GM12878 (cell line): ENCODE data around the gene ACACA. TPM values are rescaled to one million over a fixed set of nuclear protein-coding genes. Genes with fewer than 3 reads are reported as not detected.

Experiments used
- ATAC-seq: fragments of 200-7000 bp; cut with Tn5 transposase; 3 replicates; pipeline ENCODE4 v1.9.1; 2020; ENCODE audit warnings: mild to moderate bottlenecking, moderate library complexity
- BruUV-seq: library from RNA; stranded (reverse); fragments of 400-500 nt; replicated peaks from 2 replicates; lab custom pipeline; 2021; lab: Mats Ljungman, UMichigan
- CTCF ChIA-PET: fragments of 300-600 bp; sonication (Branson Sonifier 250); formaldehyde crosslinking; extraction: SDS; loops from one replicate; lab custom pipeline; 2021; ENCODE audit warnings: inconsistent platforms; lab: Yijun Ruan, JAX
- POLR2A ChIA-PET: fragments of 350-600 bp; formaldehyde crosslinking; extraction: SDS; loops from one replicate; lab custom pipeline; 2021; ENCODE audit warnings: inconsistent platforms; lab: Charles Lee
- RAD21 ChIA-PET: fragments of 300-600 bp; sonication (Branson Sonifier 250); formaldehyde crosslinking; loops from one replicate; lab custom pipeline; 2023; ENCODE audit warnings: antibody characterized with exemption; ENCODE audit not compliant: unreplicated experiment; lab: Charles Lee
- SMC1A ChIA-PET: fragments of 300-600 bp; sonication (Branson Sonifier 250); formaldehyde crosslinking; loops from one replicate; lab custom pipeline; 2023; ENCODE audit not compliant: unreplicated experiment, uncharacterized antibody; lab: Charles Lee
- DNase-seq: peaks from one replicate; pipeline ENCODE4 v3.0.0-alpha.2; 2011; ENCODE audit warnings: low read depth, low spot score
- FAIRE-seq: peaks from 3 replicates; lab custom pipeline; 2011; peaks lifted over from hg19 to GRCh38; lab: Jason Lieb, UNC
- H2AFZ ChIP-seq: 2 replicates; pipeline ENCODE4 v1.6.0; 2011; ENCODE audit warnings: low read depth, low read length, control low read depth; ENCODE audit not compliant: control insufficient read depth
- H3K27ac ChIP-seq: 2 replicates; pipeline ENCODE4 v1.5.1; 2011; ENCODE audit warnings: control low read depth; ENCODE audit not compliant: control insufficient read depth, insufficient read depth
- H3K27me3 ChIP-seq, 2 experiments: replicated peaks in 1 of 2; 2 replicates each; pipeline versions ENCODE4 v1.6.0 to v1.6.1; 2011; ENCODE audit warnings: low read length in 1 of 2; ENCODE audit not compliant: control insufficient read depth in 2 of 2, insufficient read depth in 2 of 2
- H3K36me3 ChIP-seq, 2 experiments: 2 replicates each; pipeline ENCODE4 v1.5.1; 2011; ENCODE audit warnings: low read length in 1 of 2; ENCODE audit not compliant: control insufficient read depth in 2 of 2, insufficient read depth in 2 of 2
- H3K4me1 ChIP-seq: 2 replicates; pipeline ENCODE4 v1.6.1; 2011; ENCODE audit warnings: mild to moderate bottlenecking, low read length, moderate library complexity, mixed read lengths; ENCODE audit not compliant: control insufficient read depth, insufficient read depth
- H3K4me2 ChIP-seq: 2 replicates; pipeline ENCODE4 v1.6.0; 2011; ENCODE audit warnings: control low read depth; ENCODE audit not compliant: control insufficient read depth, insufficient read depth
- H3K4me3 ChIP-seq: fragments of 200-600 bp; sonication (generic); 2 replicates; pipeline ENCODE4 v1.5.1; 2016
- H3K79me2 ChIP-seq: 2 replicates; pipeline ENCODE4 v1.6.0; 2011; ENCODE audit warnings: low read length; ENCODE audit not compliant: control insufficient read depth, insufficient read depth
- H3K9ac ChIP-seq: 2 replicates; pipeline ENCODE4 v1.8.0; 2011; ENCODE audit warnings: low read length, control low read depth, mixed read lengths; ENCODE audit not compliant: control insufficient read depth, insufficient read depth
- H3K9me3 ChIP-seq: replicated peaks from 3 replicates; pipeline ENCODE4 v1.5.1; 2011; ENCODE audit warnings: mild to moderate bottlenecking, low read length; ENCODE audit not compliant: control insufficient read depth, insufficient read depth
- H4K20me1 ChIP-seq: 2 replicates; pipeline ENCODE4 v1.6.0; 2011; ENCODE audit not compliant: control insufficient read depth, insufficient read depth
- CREM ChIP-seq: IDR thresholded peaks from 2 replicates; pipeline ENCODE4 v1.6.1; 2014; ENCODE audit warnings: antibody characterized with exemption, low read depth
- ESRRA ChIP-seq: IDR thresholded peaks from 2 replicates; pipeline ENCODE4 v1.6.1; 2012; ENCODE audit warnings: mild to moderate bottlenecking, low read length, improper control_type of control experiment
- JUNB ChIP-seq: IDR thresholded peaks from 2 replicates; pipeline ENCODE4 v1.6.1; 2016; ENCODE audit warnings: antibody characterized with exemption, mild to moderate bottlenecking
- RELA ChIP-seq: fragments of 450-650 bp; IDR thresholded peaks from 2 replicates; pipeline ENCODE4 v1.8.0; 2014; ENCODE audit warnings: borderline replicate concordance; ENCODE audit not compliant: partially characterized antibody
- SP1 ChIP-seq: IDR thresholded peaks from one replicate; pipeline ENCODE4 v1.6.1; 2011; ENCODE audit warnings: low read depth, low read length
- YY1 ChIP-seq: IDR thresholded peaks from 2 replicates; pipeline ENCODE4 v1.6.1; 2011; ENCODE audit warnings: low read depth, mild to moderate bottlenecking, low read length
- ZBED1 ChIP-seq: IDR thresholded peaks from 2 replicates; pipeline ENCODE4 v1.6.1; 2016; ENCODE audit warnings: borderline replicate concordance
- ZNF217 ChIP-seq: fragments of 450-650 bp; IDR thresholded peaks from 2 replicates; pipeline ENCODE4 v1.6.1; 2017; ENCODE audit warnings: antibody characterized with exemption, mild to moderate bottlenecking
- WGBS: methylation state at CpG from one replicate; pipeline ENCODE4 v1.1.6; 2016; ENCODE audit warnings: low lambda C conversion rate; ENCODE audit not compliant: insufficient replicate concordance, insufficient coverage; ENCODE audit errors: missing lambda C conversion rate; 5-methylcytosine and 5-hydroxymethylcytosine counted together
- in situ Hi-C: fragments of 300-500 bp; cut with MboI; formaldehyde crosslinking; loops from 9 replicates; pipeline ENCODE4 v1.14.3; 2018; ENCODE audit warnings: mixed read lengths
- intact Hi-C: fragments of 100-400 bp; cut with micrococcal nuclease; formaldehyde crosslinking; loops from one replicate; pipeline ENCODE4 v1.14.2; 2022; ENCODE audit not compliant: unreplicated experiment
- polyA plus RNA-seq, 11 experiments: library from polyadenylated mRNA; depleted of rRNA in 4 of 11; unstranded in 6 of 11; stranded (reverse) in 5 of 11; fragments of >200 nt; fragmentation: Nextera tagmentation in 4 of 11; fragmentation: Illumina TruSeq in 1 of 11; extraction: Ambion mirVana in 4 of 11; extraction: Trizol in 1 of 11; gene quantifications; 1 replicate in 1 of 11; 2 replicates in 10 of 11; pipeline versions ENCODE4 v1.2.1 to v1.2.3, GENCODE V29; 2011 to 2016; ENCODE audit warnings: inconsistent platforms in 2 of 11, missing spikeins in 2 of 11, low read depth in 1 of 11
- total RNA-seq, 4 experiments: library from RNA; depleted of rRNA in 3 of 4; stranded (reverse); fragments of >200 nt in 3 of 4; fragmentation: Illumina TruSeq in 1 of 4; extraction: Trizol in 1 of 4; gene quantifications; 2 replicates each; pipeline versions ENCODE4 v1.2.1 to v1.2.3, GENCODE V29; 2013 to 2021
- TF ChIP-seq, protein P1 (sequence below): fragments of 450-650 bp; IDR thresholded peaks from 2 replicates; pipeline ENCODE4 v1.6.1; 2016; ENCODE audit warnings: mild to moderate bottlenecking

The ACACA gene
- total and polyA plus RNA-seq, 10 of the 15 experiments (the other 5 are each of a cell fraction or from before 2014, with no cell fraction given), result 12.9 to 74.2 (median 32.0) TPM

DNA sequence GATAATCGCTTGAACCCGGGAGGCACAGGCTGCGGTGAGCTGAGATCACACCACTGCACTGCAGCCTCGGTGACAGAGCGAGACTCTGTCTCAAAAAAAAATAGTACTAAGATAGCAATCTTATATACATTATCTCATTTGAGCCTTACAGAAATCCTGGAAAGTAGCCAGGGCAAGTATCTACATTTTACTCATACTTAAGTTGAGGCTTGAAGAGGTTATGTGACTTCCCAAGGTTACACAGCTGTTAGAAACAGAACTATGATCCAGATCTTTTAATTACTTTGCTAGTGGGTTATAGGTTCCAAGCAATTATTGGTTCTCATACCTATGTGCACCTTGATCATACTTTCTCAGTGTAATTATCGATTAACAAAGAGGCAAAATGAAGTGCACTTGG is 15.5 kb downstream of the ACACA start:
- Histone ChIP-seq H3K9me3 (no peaks in the 10 kb centered on the region), H3K79me2 (no peaks in the 10 kb centered on the region), H3K4me2 (peak overlapping the region; percentile 81; the same call in 1 of the 2 replicates), H3K36me3 (no peaks in the 10 kb centered on the region), H3K27ac (peak overlapping the region; percentile 71; the same call in 1 of the 2 replicates), H2AFZ (no peak overlapping the region), H4K20me1 (no peaks in the 10 kb centered on the region), H3K9ac (no peak overlapping the region), H3K4me3 (no peak overlapping the region)
- no peak for ATAC-seq
- DNase-seq, result no peak
- no peak for TF ChIP-seq ESRRA
- TF ChIP-seq JUNB, result 0 out of 2 replicates have a peak, but pooled peaks have one; percentile 10
- TF ChIP-seq, all 136 proteins: peak for 1
- 91% methylated on average over 6 of the region's 6 CpGs for WGBS
- Histone ChIP-seq H3K4me1 (peaks cover 26% of the 10 kb centered on the region), H3K27me3 (no peaks in the 10 kb centered on the region)
- FAIRE-seq, result no peak
- intact Hi-C loops (no loop called here), in situ Hi-C loops (no loop called here)
- RAD21 ChIA-PET, result interaction anchor here (1.2 to 6.4 kb wide), 5 partner anchors 11 to 55 kb away, joined by 3 to 65 read pairs (median 5); partner anchors contain the start of gene C17orf78
- POLR2A ChIA-PET, result no interaction called here
- SMC1A ChIA-PET, result interaction anchor here (1.2 to 6.3 kb wide), 6 partner anchors 8 to 60 kb away, joined by 4 to 81 read pairs (median 6); partner anchors contain the start of gene C17orf78
- BruUV-seq, result no TSS peak
- CTCF ChIA-PET, result interaction anchor here (0.9 to 4.3 kb wide), 8 partner anchors 12 to 425 kb away, joined by 3 to 54 read pairs (median 8); partner anchors contain the start of gene C17orf78

DNA sequence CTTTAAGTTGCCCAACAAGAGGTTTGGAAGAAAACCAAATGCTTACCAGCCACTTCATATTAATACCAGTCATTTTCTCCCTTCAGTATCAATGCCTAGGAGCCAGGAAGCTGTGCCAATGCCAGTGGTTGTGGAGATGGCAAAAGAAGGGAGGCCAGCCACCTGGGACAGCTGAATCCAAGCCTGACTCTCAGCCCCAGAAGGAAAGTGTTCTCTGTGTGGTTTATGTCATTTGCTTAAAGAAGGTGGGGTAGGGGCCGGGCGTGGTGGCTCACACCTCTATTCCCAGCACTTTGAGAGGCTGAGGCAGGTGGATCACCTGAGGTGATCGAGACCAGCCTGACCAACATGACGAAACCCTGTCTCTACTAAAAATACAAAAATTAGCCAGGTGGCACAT is 17.5 kb downstream of the ACACA start:
- SMC1A ChIA-PET, result interaction anchor here (4.9 kb wide), 1 partner anchor 15 kb away, joined by 27 read pairs; no protein-coding TSS in a partner anchor
- TF ChIP-seq RELA, result no peak
- TF ChIP-seq YY1, result no peak
- no peak for TF ChIP-seq CREM
- TF ChIP-seq ZNF217, result no peak
- TF ChIP-seq SP1, result no peak
- TF ChIP-seq ZBED1, result no peak
- TF ChIP-seq, protein P1, sequence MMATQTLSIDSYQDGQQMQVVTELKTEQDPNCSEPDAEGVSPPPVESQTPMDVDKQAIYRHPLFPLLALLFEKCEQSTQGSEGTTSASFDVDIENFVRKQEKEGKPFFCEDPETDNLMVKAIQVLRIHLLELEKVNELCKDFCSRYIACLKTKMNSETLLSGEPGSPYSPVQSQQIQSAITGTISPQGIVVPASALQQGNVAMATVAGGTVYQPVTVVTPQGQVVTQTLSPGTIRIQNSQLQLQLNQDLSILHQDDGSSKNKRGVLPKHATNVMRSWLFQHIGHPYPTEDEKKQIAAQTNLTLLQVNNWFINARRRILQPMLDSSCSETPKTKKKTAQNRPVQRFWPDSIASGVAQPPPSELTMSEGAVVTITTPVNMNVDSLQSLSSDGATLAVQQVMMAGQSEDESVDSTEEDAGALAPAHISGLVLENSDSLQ, result no peak
- H3K4me3 ChIP-seq, result no peak overlapping the region
- BruUV-seq, result no TSS peak
- intact Hi-C loops (no loop called here), in situ Hi-C loops (no loop called here)
- peaks cover 26% of the 10 kb centered on the region for H3K4me1 ChIP-seq
- ATAC-seq (no peak), FAIRE-seq (no peak), DNase-seq (no peak)
- H3K27ac ChIP-seq, result no peak overlapping the region
- no peaks in the 10 kb centered on the region for H3K27me3 ChIP-seq
- no peaks in the 10 kb centered on the region for H3K79me2 ChIP-seq
- no peak overlapping the region for H3K9ac ChIP-seq
- no peak overlapping the region for H3K4me2 ChIP-seq
- no peaks in the 10 kb centered on the region for H3K36me3 ChIP-seq
- no peak overlapping the region for H2AFZ ChIP-seq
- H4K20me1 ChIP-seq, result no peaks in the 10 kb centered on the region
- H3K9me3 ChIP-seq, result no peaks in the 10 kb centered on the region
- WGBS, result 95% methylated on average over 4 of the region's 4 CpGs
- RAD21 ChIA-PET, result no interaction called here
- POLR2A ChIA-PET, result no interaction called here
- CTCF ChIA-PET, result interaction anchor here (4.3 kb wide), 1 partner anchor 13 kb away, joined by 25 read pairs; the partner anchor contains the start of gene C17orf78
